HG03064 (cell line): Measurements from ENCODE around the gene NXPE3.

Experiments
- ATAC-seq: cut with Tn5 transposase; IDR thresholded peaks from one replicate; pipeline ENCODE4 v1.9.1; 2021; ENCODE audit warnings: low read depth; ENCODE audit not compliant: unreplicated experiment

Gene NXPE3

GRCh38 chr3:101867996-101868395, 89.0 kb downstream of the NXPE3 start:
- ATAC-seq: no peak

GRCh38 chr3:101868534-101869464, 89.8 kb downstream of the NXPE3 start:
- no peak for ATAC-seq

- ATAC-seq: no peak
These were observed 91.1 kb downstream of the NXPE3 start for GRCh38 chr3:101870138-101870537.

- no peak for ATAC-seq
These were observed 94.6 kb downstream of the NXPE3 start for GRCh38 chr3:101873619-101874018.

- no peak for ATAC-seq
These were observed 97.1 kb downstream of the NXPE3 start for GRCh38 chr3:101876142-101876541.
